ENCODE data around the gene KNDC1. TPM values are rescaled to one million over a fixed set of nuclear protein-coding genes. Genes with fewer than 3 reads are reported as not detected.

The KNDC1 gene
- total RNA-seq, 1 donor: 5.6 TPM

GRCh38 chr10:133179128-133179520 is 19.1 kb downstream of the KNDC1 start:
- no peak overlapping the region for H3K4me3 ChIP-seq (ENCODE audit: low read depth, low read length)
- DNase-seq (ENCODE audit: low read depth): no peak
- TF ChIP-seq CTCF (IDR thresholded peaks at IDR 0.05; ENCODE audit: insufficient read depth, low read depth, low read length): no peak

- DNase-seq (ENCODE audit: low read depth): no peak
- no peak overlapping the region for H3K4me3 ChIP-seq (ENCODE audit: low read depth, low read length)
- no peak for TF ChIP-seq CTCF (IDR thresholded peaks at IDR 0.05; ENCODE audit: insufficient read depth, low read depth, low read length)
These were observed 19.6 kb downstream of the KNDC1 start for GRCh38 chr10:133179651-133180050.

- no peak overlapping the region for H3K4me3 ChIP-seq (ENCODE audit: low read depth, low read length)
- DNase-seq (ENCODE audit: low read depth): no peak
- TF ChIP-seq CTCF (IDR thresholded peaks at IDR 0.05; ENCODE audit: insufficient read depth, low read depth, low read length): no peak
These were observed 20.4 kb downstream of the KNDC1 start for GRCh38 chr10:133180192-133180964.

GRCh38 chr10:133180965-133181639 is 21.1 kb downstream of the KNDC1 start:
- TF ChIP-seq CTCF (IDR thresholded peaks at IDR 0.05; ENCODE audit: insufficient read depth, low read depth, low read length): no peak
- DNase-seq (ENCODE audit: low read depth): no peak
- H3K4me3 ChIP-seq (ENCODE audit: low read depth, low read length): no peak overlapping the region

DNA sequence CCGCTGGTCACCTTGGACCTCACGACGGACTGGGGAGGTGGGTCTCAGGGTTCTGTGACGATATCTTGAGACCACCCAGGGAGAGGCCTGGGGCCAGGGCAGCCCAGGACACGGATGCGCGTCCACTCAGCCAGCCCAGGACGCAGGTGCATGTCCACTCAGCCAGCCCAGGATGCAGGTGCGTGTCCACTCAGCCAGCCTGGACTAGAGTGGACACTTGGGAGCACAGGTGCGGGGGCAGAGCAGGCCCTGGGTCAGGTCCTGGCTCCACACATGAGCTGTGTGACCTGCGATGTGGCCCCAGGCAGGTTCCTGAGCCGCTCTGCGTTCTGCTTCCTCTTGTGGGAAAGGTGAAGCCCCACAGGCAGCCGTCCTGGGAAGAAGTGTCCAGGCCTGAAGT is 22.2 kb downstream of the KNDC1 start:
- no peak for TF ChIP-seq CTCF (IDR thresholded peaks at IDR 0.05; ENCODE audit: insufficient read depth, low read depth, low read length)
- H3K4me3 ChIP-seq (ENCODE audit: low read depth, low read length): no peak overlapping the region
- no peak for DNase-seq (ENCODE audit: low read depth)

GRCh38 chr10:133182791-133183645 is 23.0 kb downstream of the KNDC1 start:
- no peak for DNase-seq (ENCODE audit: low read depth)
- no peak for TF ChIP-seq CTCF (IDR thresholded peaks at IDR 0.05; ENCODE audit: insufficient read depth, low read depth, low read length)
- H3K4me3 ChIP-seq (ENCODE audit: low read depth, low read length): no peak overlapping the region
